NB4 (cell line): Measurements from ENCODE around the gene RAD23B.

Experiments
- DNase-seq: peaks from one replicate; pipeline ENCODE4 v3.0.0; 2010; ENCODE audit warnings: low read depth
- H3K4me3 ChIP-seq: one replicate; pipeline ENCODE4 v1.5.1; 2011; ENCODE audit warnings: mild to moderate bottlenecking, low read depth, low read length, moderate library complexity
- CTCF ChIP-seq: IDR thresholded peaks from one replicate; pipeline ENCODE4 v1.5.1; 2012; ENCODE audit warnings: low read depth, low read length
- MAX ChIP-seq: IDR thresholded peaks from 2 replicates; pipeline ENCODE4 v1.6.1; 2011; ENCODE audit warnings: low read depth, low read length
- MYC ChIP-seq: IDR thresholded peaks from 2 replicates; pipeline ENCODE4 v1.6.1; 2011; ENCODE audit warnings: low read depth, low read length
- POLR2A ChIP-seq: IDR thresholded peaks from 2 replicates; pipeline ENCODE4 v1.6.1; 2011; ENCODE audit warnings: mild to moderate bottlenecking; ENCODE audit not compliant: insufficient read length; ENCODE audit errors: extremely low read depth

Gene RAD23B

GRCh38 chr9:107243742-107244141 is 39.3 kb upstream of the RAD23B start:
- DNase-seq = no peak
- no peak for TF ChIP-seq POLR2A
- TF ChIP-seq MYC = no peak
- H3K4me3 ChIP-seq = no peak overlapping the region

- peak; percentile 20 for DNase-seq
- H3K4me3 ChIP-seq = no peak overlapping the region
These were observed 36.5 kb upstream of the RAD23B start for GRCh38 chr9:107246259-107247254.

GRCh38 chr9:107248714-107249113 is 34.4 kb upstream of the RAD23B start:
- no peak for DNase-seq
- H3K4me3 ChIP-seq = no peak overlapping the region
- no peak for TF ChIP-seq POLR2A
- no peak for TF ChIP-seq MAX
- TF ChIP-seq MYC = no peak
- no peak for TF ChIP-seq CTCF

More at GRCh38 chr9:107246259-107247254, 36.5 kb upstream of the RAD23B start:
- TF ChIP-seq MYC (no peak), CTCF (peak; percentile 15), POLR2A (no peak), MAX (no peak)

- H3K4me3 ChIP-seq = no peak overlapping the region
- DNase-seq = no peak
These were observed 33.9 kb upstream of the RAD23B start for GRCh38 chr9:107249131-107249533.

GRCh38 chr9:107249665-107250285 is 33.3 kb upstream of the RAD23B start:
- H3K4me3 ChIP-seq = no peak overlapping the region
- no peak for DNase-seq
- TF ChIP-seq MAX (no peak), MYC (no peak), POLR2A (no peak), CTCF (no peak)

More at GRCh38 chr9:107249131-107249533, 33.9 kb upstream of the RAD23B start:
- no peak for TF ChIP-seq POLR2A
- TF ChIP-seq MAX = no peak
- no peak for TF ChIP-seq MYC
- no peak for TF ChIP-seq CTCF
